MCF 10A (cell line): Measurements from ENCODE around the gene CCT3. TPM values are rescaled to one million over a fixed set of nuclear protein-coding genes. Genes with fewer than 3 reads are reported as not detected.

Source experiments
- BruUV-seq: library from RNA; stranded (reverse); fragments of 400-500 nt; replicated peaks from 2 replicates; lab custom pipeline; 2021; lab: Mats Ljungman, UMichigan
- CTCF ChIA-PET: fragments of 300-600 bp; sonication (Branson Sonifier 250); formaldehyde crosslinking; extraction: SDS; loops from one replicate; lab custom pipeline; 2021; ENCODE audit warnings: antibody characterized with exemption, inconsistent platforms; lab: Yijun Ruan, JAX
- POLR2A ChIA-PET: fragments of 300-600, 350-650 bp; sonication (Branson Sonifier 250); formaldehyde crosslinking; extraction: SDS; loops from one replicate; lab custom pipeline; 2020; ENCODE audit warnings: antibody characterized with exemption, inconsistent platforms; lab: Yijun Ruan, JAX
- DNase-seq: peaks from one replicate; pipeline ENCODE4 v3.0.0-alpha.2; 2018; ENCODE audit not compliant: unreplicated experiment
- H3K27ac Mint-ChIP-seq: one replicate; pipeline ENCODE4 v1.8.0; 2022; ENCODE audit warnings: mild to moderate bottlenecking, low read depth, mixed read lengths; ENCODE audit not compliant: unreplicated experiment
- H3K27me3 Mint-ChIP-seq: one replicate; pipeline ENCODE4 v1.8.0; 2022; ENCODE audit warnings: mixed read lengths; ENCODE audit not compliant: insufficient read depth, unreplicated experiment
- H3K36me3 Mint-ChIP-seq: one replicate; pipeline ENCODE4 v1.8.0; 2022; ENCODE audit warnings: mild to moderate bottlenecking, moderate library complexity, mixed read lengths; ENCODE audit not compliant: insufficient read depth, unreplicated experiment
- H3K4me1 Mint-ChIP-seq: one replicate; pipeline ENCODE4 v1.8.0; 2022; ENCODE audit warnings: mixed read lengths; ENCODE audit not compliant: insufficient read depth, unreplicated experiment
- H3K4me3 Mint-ChIP-seq: one replicate; pipeline ENCODE4 v1.8.0; 2022; ENCODE audit warnings: mild to moderate bottlenecking, moderate library complexity, mixed read lengths; ENCODE audit not compliant: unreplicated experiment
- H3K9me3 Mint-ChIP-seq: one replicate; pipeline ENCODE4 v1.8.0; 2022; ENCODE audit warnings: mixed read lengths; ENCODE audit not compliant: unreplicated experiment
- intact Hi-C: fragments of 100-400 bp; cut with micrococcal nuclease; formaldehyde crosslinking; loops from 2 replicates; pipeline ENCODE4 v1.14.1; 2022
- total RNA-seq: library from RNA; stranded (reverse); gene quantifications from 2 replicates; pipeline ENCODE4 v1.2.3, GENCODE V29; 2022
- TF ChIP-seq, protein P1 (sequence below): fragments of 200-600 bp; IDR thresholded peaks from one replicate; pipeline ENCODE4 v1.8.0; 2022; ENCODE audit warnings: antibody characterized with exemption, mild to moderate bottlenecking; ENCODE audit not compliant: unreplicated experiment

Gene CCT3
- total RNA-seq, 1 experiment from 2014 or later: 574 TPM

DNA sequence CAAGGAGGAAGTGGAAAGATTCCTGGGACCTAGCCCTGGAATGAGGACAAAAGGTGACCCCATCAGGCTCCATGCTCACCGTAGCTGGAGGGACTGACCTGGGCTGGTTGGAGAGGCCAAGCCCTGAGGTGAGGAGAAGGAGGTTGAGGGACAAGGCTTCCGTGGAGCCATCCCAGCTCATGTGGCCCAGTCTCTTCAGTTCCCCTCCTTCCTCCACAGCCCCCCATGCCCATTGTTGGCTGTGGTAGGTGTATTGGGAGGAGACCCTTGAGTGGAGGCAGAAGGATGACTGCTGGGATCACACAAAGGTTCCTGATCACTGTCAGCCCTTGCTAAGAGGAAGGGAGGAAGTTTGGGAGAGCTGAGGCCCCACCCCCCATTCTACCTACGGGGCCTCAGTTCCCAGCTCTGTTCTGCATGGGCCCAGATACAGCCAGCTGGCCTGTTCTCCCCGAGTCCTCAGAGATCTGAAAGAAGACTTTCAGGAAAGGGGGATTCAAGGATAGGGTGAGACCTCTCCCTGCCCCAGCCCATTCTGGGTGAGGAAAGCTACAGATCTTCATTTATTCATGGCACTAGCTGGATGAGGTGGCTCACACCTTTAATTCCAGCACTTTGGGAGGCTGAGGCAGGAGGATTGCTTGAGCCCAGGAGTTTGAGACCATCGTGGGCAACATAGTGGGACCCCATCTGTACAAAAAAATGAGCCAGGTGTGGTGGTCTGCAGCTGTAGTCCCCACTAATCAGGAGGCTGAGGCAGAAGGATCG is 48.2 kb upstream of the CCT3 start:
- POLR2A ChIA-PET: interaction anchor here (0.6 to 1.6 kb wide), 9 partner anchors 12 to 231 kb away, joined by 3 to 13 read pairs (median 3); partner anchors contain the start of gene NAXE
- H3K27ac Mint-ChIP-seq: no peak overlapping the region
- intact Hi-C loops: no loop called here

DNA sequence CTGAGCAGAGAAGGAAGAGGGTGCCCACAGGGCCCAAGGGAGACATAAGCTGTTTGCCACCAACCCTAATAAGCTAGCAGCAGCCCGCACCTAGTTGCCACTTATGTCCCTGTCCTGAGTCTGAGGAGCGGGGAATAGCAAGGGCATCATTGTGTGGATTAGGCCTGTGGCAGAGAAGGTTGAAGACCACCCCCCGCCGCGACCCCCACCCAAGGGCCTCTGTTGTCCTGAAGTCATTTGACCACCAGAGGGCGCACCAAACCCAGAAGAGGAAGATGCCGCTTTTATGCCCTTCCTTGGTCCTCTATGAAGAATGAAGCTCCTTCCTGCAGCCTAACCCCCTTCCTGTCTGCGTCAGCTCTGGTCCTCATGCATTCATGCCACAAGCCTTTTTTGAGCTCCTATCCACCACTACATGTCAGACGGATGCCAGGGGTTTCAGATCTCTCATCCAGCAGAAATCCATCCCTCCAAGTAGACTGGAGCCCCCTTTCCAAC is 47.5 kb upstream of the CCT3 start:
- Mint-ChIP-seq H3K27me3 (no peaks in the 10 kb centered on the region), H3K4me1 (peaks cover 11% of the 10 kb centered on the region), H3K4me3 (no peak overlapping the region), H3K36me3 (no peaks in the 10 kb centered on the region), H3K27ac (no peak overlapping the region), H3K9me3 (no peaks in the 10 kb centered on the region)
- TF ChIP-seq, protein P1, sequence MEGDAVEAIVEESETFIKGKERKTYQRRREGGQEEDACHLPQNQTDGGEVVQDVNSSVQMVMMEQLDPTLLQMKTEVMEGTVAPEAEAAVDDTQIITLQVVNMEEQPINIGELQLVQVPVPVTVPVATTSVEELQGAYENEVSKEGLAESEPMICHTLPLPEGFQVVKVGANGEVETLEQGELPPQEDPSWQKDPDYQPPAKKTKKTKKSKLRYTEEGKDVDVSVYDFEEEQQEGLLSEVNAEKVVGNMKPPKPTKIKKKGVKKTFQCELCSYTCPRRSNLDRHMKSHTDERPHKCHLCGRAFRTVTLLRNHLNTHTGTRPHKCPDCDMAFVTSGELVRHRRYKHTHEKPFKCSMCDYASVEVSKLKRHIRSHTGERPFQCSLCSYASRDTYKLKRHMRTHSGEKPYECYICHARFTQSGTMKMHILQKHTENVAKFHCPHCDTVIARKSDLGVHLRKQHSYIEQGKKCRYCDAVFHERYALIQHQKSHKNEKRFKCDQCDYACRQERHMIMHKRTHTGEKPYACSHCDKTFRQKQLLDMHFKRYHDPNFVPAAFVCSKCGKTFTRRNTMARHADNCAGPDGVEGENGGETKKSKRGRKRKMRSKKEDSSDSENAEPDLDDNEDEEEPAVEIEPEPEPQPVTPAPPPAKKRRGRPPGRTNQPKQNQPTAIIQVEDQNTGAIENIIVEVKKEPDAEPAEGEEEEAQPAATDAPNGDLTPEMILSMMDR: peak; percentile 99
- intact Hi-C loops: loop anchor here (1.0 to 2.0 kb wide), 3 partner anchors 59 to 295 kb away; no protein-coding TSS in a partner anchor
- BruUV-seq: no TSS peak
- ChIA-PET POLR2A (interaction anchor here (0.8 to 1.6 kb wide), 8 partner anchors 12 to 205 kb away, joined by 3 to 13 read pairs (median 3); partner anchors contain the start of gene NAXE), CTCF (interaction anchor here (0.5 to 10.9 kb wide), 78 partner anchors 11 to 842 kb away, joined by 3 to 452 read pairs (median 5); partner anchors contain the start of genes GPATCH4, NAXE, RHBG and TTC24)
- DNase-seq: peak; percentile 76

More for the DNA sequence above, 48.2 kb upstream of the CCT3 start:
- CTCF ChIA-PET: interaction anchor here (0.5 to 10.9 kb wide), 79 partner anchors 10 to 1249 kb away, joined by 3 to 452 read pairs (median 5); partner anchors contain the start of genes GPATCH4, NAXE, RHBG and TTC24
- H3K9me3 Mint-ChIP-seq: no peaks in the 10 kb centered on the region
- H3K4me3 Mint-ChIP-seq: no peak overlapping the region
- no TSS peak for BruUV-seq
- H3K27me3 Mint-ChIP-seq: no peaks in the 10 kb centered on the region
- H3K4me1 Mint-ChIP-seq: peaks cover 11% of the 10 kb centered on the region
- TF ChIP-seq, protein P1: no peak
- H3K36me3 Mint-ChIP-seq: no peaks in the 10 kb centered on the region
- DNase-seq: no peak

DNA sequence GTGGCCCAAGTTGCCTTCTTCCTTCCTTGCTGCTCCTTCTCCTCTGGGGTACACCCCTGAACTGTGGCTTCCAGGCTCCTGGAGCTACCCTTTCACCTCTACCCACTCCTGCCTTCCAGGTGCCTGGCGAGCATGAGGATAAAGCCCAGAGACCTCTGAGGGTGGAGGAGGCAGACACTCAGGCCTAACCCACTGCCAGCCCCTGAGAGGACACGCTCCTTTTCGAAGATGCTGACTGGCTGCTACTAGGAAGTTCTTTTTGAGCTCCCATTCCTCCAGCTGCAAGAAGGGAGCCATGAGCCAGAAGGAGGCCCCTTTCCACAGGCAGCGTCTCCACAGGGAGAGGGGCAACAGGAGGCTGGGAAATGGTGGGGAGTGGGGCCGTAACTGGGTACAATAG is 46.6 kb upstream of the CCT3 start:
- DNase-seq: no peak
- BruUV-seq: no TSS peak
- Mint-ChIP-seq H3K9me3 (no peaks in the 10 kb centered on the region), H3K4me3 (no peak overlapping the region), H3K4me1 (peaks cover 11% of the 10 kb centered on the region), H3K27me3 (no peaks in the 10 kb centered on the region), H3K27ac (no peak overlapping the region), H3K36me3 (no peaks in the 10 kb centered on the region)
- ChIA-PET POLR2A (interaction anchor here (1.3 kb wide), 1 partner anchor 206 kb away, joined by 4 read pairs; the partner anchor contains the start of gene NAXE), CTCF (interaction anchor here (0.5 to 10.9 kb wide), 32 partner anchors 10 to 505 kb away, joined by 3 to 452 read pairs (median 14); partner anchors contain the start of genes GPATCH4, HAPLN2 and NAXE)
- TF ChIP-seq, protein P1: no peak
- intact Hi-C loops: loop anchor here (1.0 to 2.0 kb wide), 3 partner anchors 60 to 294 kb away; no protein-coding TSS in a partner anchor

DNA sequence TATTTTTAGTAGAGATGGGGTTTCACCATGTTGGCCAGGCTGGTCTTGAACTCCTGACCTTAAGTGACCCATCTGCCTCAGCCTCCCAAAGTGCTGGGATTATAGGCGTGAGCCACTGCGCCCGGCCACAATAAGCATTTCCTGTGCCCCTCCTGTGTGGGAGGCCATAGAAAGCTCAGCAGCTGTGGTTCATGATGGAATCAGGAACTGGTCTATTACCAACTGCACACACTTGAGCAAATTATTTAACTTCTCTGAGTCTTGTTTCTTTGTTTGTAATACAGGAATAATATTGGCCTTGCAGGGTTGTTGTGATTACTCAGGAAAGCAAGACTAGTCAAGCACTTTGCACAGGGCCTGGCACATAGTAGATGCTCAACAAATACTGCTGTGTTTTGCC is 45.9 kb upstream of the CCT3 start:
- H3K9me3 Mint-ChIP-seq: no peaks in the 10 kb centered on the region
- ChIA-PET CTCF (interaction anchor here (0.5 to 10.9 kb wide), 21 partner anchors 10 to 505 kb away, joined by 3 to 452 read pairs (median 10); partner anchors contain the start of genes GPATCH4 and HAPLN2), POLR2A (no interaction called here)
- H3K4me1 Mint-ChIP-seq: peaks cover 11% of the 10 kb centered on the region
- no peaks in the 10 kb centered on the region for H3K27me3 Mint-ChIP-seq
- intact Hi-C loops: loop anchor here (2.0 kb wide), 1 partner anchor 293 kb away; no protein-coding TSS in a partner anchor
- H3K27ac Mint-ChIP-seq: no peak overlapping the region
- BruUV-seq: no TSS peak
- no peak for DNase-seq
- no peaks in the 10 kb centered on the region for H3K36me3 Mint-ChIP-seq
- TF ChIP-seq, protein P1: no peak
- no peak overlapping the region for H3K4me3 Mint-ChIP-seq
